ENCODE data around the gene CRB3.

CRB3 gene

DNA sequence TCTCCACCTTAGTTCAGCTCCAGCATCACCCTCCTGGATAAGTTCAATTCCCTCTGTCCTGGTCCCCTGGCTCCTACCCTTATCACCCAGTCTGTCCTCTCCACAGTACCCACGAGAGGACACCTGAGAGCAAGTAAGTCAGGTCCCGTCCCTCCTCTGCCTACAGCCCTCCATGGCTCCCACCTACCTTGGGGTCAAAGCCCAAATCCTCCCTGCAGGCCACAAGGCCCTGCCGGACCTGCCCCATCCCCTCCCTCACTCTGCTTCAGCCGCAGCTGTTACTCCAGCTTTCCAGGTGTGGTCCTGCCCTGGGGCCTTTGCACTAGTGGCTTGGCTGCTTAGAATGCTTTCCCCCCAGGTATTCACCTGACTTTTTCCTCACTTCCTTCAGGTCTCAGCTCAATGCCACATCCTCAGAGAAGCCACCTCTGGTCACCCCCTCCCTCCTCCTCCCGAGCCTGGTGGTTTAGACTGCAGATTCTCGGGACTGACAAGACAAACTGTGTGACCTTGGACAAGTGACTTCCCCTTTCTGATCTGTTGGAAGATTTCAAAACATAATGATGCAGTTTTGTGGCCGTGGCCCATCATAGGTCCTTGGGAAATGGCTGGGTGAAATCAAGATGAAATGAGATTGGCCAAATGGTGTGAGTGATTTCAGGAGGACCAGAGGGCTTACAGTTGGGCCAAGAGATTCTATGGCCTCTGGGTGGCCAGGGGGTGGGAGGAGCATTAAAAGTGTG, 34.4 kb downstream of the CRB3 start:
- peak; percentile 15 for DNase-seq

DNA sequence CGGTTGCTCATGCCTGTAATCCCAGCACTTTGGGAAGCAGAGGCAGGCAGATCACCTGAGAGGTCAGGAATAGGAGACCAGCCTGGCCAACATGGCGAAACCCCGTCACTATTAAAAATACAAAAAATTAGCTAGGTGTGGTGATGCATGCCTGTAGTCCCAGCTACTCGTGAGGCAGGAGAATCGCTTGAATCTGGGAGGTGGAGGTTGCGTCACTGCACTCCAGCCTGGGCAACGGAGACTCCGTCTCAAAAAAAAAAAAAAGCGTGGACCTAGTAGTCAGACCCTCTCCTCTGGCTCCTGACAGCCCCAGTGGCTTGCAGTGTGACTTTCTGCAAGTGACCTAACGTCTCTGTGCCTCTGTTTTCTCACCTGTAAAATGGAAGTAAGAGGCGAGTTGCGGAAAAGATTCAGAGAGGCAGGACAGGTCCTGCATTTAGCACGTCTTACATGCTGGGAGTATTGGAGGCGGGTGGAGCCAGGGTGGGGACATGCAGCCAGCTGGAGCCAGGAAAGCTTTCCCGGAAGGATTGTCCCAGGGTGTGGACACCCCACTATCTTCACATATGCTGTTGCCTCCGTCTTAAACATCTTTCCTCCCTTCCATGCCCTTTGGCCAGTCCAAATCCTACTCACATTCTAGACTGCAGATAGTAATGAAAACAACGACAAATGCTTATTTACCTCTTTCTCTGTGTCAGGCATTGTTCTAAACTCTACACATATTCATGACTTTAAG, 35.1 kb downstream of the CRB3 start:
- DNase-seq = no peak

DNA sequence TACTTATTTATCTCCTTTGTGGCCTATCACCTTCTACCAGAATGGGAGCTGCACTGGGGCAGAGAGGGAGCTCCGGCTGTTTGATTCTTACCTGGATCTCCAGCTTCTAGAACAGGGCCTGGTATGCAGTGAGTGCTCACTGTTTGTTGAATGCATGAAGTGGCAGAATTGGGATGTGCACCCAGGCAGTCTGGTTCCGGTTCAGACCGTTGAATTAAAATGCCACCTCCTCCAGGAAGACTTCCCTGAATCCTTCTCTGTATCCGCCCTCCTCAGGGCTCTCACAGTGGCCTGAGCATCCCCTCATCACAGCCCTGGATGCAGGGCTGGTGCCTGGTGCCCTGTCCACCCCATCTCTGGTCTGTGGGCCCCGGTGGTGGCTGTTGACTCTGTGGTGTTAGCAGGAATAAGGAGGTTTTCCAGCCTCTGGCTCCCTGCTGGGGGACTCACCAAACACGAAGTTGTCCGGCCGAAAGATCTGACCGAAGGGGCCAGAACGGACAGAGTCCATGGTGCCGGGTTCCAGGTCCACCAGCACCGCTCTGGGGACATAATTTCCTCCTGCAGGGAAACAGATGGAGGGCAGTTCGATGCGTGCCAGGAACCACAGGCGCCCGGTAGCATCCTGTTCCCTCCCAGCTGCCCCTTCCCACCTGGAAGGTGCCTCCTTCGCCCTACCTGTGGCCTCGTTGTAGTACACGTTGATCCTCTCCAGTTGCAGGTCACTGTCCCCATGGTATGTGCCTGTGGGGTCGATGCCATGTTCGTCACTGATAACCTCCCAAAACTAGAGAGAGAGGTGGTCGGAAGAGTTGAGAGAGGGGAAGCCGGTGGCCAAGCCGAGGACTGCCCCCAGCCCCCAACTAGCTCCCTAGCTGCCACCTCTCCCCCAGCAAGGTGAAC, 37.0 kb downstream of the CRB3 start:
- no peak for DNase-seq

DNA sequence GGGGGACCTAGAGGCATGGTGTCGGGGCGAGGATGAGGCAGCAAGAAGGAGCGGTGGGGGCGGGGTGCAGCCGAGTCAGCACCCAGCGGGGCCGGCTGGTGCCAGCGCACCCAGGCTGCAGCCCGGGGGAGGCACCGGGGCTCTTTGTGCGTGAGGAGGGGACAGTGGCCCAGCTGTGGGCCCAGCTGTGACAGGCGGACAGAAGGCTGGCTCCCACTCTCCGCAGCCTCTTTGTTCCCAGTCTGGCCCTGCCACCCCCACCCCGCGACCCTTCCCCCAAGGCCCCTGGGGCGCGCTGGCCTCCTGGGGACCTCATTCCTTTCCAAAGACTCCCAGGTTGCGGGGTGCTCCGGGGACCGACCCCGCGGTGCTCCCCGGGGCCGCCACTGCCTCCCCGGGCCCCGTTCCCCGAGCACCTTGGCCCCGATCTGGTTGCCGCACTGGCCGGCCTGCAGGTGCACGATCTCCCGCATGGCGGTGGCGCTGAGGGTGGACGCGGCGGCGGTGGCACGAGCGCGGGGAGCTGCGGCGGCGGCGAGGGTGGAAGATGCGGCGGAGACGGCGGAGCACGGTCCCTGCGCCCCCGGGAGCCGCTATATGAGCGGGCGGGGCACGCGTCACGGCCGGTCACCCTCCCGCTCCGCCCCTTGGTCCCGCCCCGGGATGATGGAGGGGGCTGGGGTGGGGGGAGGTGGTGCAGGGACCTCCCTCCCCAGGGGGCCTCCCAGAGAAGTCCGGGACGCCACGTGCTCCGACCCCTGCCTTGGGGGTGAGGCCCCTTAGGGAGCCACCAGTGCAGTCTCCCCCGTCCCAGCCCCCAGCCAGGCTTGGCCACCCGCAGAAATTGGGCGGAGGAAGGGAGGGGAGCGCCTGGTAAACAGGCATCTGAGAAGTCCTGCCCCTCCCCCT, 37.9 kb downstream of the CRB3 start, which contains the start of gene TUBB4A:
Gene TUBB4A (minus strand): TSS at position 570 of the 909 bp plus-strand sequence. CDS start 97 bp downstream, at position 473.
- DNase-seq = peak; percentile 46

DNA sequence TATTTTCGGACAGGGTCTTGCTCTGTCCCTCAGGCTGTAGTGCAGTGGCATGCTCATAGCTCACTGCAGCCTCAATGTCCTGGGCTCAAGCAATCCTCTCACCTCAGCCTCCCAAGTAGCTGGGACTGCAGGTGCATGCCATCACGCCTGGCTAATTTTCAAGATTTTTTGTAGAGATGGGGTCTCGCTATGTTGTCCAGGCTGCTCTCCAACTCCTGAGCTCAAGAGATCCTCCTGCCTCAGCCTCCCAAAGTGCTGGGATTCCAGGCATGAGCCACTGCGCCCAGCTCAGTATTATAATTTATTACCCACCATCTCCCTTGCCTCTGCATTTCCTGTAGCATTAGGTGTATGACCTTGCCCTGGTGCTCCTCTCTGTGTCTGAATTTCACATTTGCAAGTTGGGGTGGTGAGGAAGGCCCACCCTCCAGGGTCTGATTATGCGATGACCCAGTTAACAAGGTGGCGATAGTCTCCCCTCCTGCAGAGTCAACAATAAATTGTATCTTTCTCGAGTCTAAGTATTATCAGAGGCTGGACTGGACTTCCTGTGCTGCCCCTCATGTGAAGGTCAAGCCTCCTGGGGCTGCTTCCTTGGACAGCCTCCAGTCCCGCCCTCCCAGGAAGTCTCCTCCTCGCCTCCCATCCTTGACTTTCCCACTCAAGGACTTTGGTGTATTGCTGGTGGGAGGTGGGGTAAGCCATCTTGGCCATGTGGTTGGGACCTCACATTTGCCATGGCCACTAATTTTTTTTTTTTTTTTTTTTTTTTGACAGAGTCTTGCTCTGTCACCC, 39.5 kb downstream of the CRB3 start:
- no peak for DNase-seq

DNA sequence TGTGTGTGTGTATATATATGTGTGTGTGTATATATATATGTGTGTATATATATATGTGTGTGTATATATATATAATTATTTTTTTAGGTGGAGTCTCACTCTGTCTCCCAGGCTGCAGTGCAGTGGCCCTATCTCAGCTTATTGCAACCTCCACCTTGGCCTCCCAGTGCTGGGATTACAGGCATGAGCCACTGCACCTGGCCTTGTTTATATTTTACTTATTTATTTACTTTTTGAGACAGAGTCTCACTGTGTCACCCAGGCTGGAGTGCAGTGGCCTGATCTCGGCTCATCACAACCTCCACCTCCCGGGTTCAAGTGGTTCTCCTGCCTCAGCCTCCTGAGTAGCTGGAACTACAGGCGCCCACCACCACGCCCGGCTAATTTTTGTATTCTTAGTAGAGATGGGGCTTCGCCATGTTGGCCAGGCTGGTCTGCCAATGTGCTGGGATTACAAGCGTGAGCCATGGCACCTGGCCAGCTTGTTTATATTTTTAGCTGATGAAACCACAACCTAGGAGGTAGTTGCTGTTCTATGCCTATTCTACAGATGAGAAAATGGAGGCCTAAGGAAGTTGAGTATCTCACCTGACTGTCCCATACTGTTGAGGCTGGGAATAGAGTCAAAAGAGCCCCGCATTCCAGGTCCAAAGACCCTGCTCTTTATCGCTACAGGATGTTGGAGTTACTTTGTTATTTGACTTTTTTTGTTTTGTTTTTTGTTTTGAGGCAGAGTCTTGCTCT, 44.1 kb downstream of the CRB3 start:
- DNase-seq = peak; percentile 85

DNA sequence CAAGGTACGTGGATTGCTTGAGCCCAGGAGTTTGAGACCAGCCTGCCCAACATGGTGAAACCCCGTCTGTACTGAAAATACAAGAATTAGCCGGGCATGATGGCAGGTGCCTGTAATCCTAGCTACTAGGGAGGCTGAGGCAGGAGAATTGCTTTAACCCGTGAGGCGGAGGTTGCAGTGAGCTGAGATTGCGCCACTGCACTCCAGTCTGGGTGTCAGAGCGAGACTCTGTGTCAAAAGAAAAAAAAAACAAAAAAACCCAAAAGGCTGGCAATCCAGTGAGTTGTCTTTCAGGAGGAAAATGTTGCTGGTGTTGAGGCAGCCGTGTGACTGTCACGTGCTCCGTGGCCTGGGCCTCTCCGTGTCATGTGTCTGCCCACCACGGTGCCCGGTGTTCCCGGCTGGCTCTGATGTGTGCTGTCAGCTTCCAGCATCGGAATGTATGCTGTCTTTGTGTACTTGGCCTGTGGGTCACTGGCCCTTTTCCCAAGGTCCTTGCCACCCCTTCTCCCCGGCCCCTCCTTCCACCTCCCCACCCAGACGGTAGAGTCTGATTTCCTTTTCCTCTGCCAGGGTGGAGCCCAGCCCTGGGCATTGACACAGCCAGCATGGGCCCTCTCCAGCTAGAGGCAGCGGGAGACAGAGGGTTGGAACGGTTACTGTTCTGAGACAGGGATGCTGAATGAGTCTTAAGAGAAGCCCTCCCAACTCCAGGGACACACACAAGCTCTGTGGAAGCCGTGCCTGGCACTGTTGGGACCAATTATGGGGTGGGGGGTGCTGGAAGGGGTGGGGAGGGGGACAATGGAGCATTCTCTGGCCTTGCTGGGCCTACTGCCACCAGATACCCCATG, 45.3 kb downstream of the CRB3 start:
- no peak for DNase-seq

DNA sequence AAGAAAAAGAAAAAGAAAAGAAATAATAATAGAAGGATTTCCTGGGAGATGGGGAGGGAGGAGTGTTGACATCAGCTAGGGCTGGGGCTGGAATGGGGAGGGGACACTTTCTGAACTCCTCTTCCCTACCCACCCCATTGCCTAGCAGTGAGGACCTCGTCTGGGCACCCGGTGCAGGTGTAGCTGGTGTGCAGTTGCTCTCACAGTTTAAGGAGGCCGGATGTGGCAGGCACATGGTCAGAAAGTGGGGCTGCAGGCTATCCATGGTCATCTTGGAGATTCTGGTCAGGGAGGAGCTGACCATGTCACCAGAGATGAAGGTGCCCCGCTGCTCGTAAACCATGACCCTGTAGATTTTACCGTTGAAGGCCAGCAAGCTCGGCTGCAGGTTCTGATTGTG, 46.5 kb downstream of the CRB3 start:
- DNase-seq = no peak

DNA sequence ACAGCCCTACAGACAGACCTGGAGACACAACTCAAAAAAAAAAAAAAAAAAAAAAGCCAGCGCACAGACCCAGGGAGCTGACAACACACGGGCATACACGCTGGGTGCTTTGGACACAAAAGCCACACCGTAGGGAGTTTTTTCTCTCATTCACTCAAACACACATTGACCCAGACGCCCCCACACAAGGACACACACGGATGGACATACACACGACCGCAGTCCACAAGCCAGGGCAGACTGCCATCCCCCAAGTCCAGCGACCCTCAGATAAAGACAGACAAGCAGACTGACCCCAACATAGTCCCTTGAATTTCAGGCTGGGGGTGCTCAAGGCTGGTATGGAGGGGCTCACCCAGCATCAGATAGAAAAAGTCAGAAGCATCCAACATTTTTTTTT, 50.0 kb downstream of the CRB3 start:
- no peak for DNase-seq

DNA sequence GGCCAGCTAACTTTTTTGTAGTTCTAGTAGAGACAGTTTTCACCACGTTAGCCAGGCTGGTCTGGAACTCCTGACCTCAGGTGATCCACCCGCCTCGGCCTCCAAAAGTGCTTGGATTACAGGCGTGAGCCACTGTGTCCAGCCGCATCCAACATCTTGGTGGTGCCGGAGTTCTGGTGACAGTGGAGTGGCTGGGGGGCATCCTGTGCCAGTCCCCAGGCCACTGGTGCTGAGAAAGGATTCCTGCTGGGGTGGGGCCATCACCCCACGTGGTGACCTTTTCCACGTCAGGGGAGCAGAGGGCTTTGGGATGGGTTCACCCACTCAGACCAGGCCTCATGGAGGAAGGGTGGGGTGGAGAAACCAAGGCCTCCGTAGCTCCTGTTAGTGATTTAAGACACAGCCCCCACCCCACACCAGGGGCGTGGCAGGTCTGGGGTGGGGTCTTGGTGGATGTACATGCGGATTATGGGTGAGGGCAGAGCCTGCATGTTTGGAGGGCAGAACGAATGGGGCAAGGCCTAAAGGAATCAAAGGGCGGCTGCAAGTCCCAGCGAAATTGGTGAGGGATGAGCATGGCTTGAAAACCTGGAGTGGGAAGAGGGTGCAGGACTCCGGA, 51.0 kb downstream of the CRB3 start:
- DNase-seq = no peak

DNA sequence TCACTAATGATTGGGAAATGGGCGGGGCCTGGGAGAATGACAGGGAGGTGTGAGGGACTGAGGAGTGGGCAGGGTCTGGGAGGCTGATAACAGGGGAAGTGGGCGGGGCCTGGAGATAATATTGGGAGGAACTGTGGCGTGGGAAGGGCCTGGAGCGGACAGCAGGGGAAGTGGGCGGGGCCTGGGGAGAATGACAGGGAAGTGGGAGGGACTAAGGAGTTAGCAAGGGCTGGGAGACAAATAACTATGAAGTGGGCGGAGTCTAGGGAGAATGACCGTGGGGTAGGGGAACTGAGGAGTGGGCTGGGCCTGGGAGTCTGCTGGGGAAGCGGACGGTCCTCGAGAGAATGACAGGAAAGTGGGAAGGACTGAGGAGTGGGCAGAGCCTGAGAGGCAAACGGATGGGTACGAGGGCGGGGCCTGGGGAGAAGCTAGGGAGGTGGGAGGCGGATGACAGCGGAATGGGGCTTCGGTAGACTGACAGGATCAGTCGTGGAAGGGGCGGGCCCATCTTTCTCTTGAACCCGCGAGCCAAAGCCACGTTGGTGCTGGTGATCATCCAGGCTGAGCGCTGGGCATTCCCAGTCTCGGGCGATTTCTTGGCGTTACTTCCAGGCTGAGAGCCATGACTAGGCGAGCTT, 52.1 kb downstream of the CRB3 start:
- DNase-seq = peak; percentile 88

Measured in RPMI8226 (cell line).